ENCODE data around the gene SYT2. TPM values are rescaled to one million over a fixed set of nuclear protein-coding genes. Genes with fewer than 3 reads are reported as not detected.

Gene SYT2
- total and polyA plus RNA-seq, 2 of the 13 experiments (the other 11 are each of a cell fraction or from before 2014, with no cell fraction given), result not detected

DNA sequence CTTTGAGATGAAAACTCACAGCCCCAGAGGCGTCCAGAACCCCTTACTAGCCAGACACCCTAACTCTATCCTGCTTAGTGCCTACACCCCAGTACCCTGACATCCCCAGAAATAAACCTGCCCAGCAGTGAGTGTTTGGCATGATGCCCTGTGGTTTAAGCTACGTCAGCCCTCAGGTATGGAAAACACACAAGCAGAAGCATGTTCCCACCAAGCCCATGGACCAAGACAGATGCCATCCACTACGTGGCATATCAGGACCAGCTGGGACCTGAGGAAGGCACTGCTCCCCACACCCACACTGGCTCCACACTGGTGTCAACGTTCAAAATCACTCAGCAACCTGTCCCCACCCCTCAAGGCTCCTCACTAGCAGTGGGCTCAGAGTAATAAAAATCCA lies 116.4 kb downstream of the SYT2 start:
- TF ChIP-seq NR1H2 (CRISPR knock-in tag; IDR thresholded peaks at IDR 0.05; ENCODE audit: borderline replicate concordance, low read depth) (no peak), ZNF121 (CRISPR knock-in tag; IDR thresholded peaks at IDR 0.05) (no peak), PHB2 (IDR thresholded peaks at IDR 0.05; ENCODE audit: partially characterized antibody) (no peak), NCOA2 (CRISPR knock-in tag; IDR thresholded peaks at IDR 0.05) (no peak), HOXA5 (CRISPR knock-in tag; IDR thresholded peaks at IDR 0.05) (no peak), ZSCAN25 (CRISPR knock-in tag; IDR thresholded peaks at IDR 0.05) (no peak), SNAI1 (CRISPR knock-in tag; IDR thresholded peaks at IDR 0.05; ENCODE audit: borderline replicate concordance) (no peak), ZNF34 (CRISPR knock-in tag; IDR thresholded peaks at IDR 0.05; ENCODE audit: borderline replicate concordance) (no peak), TMF1 (CRISPR knock-in tag; IDR thresholded peaks at IDR 0.05; ENCODE audit: low read depth) (no peak), KDM1A (CRISPR knock-in tag; IDR thresholded peaks at IDR 0.05) (no peak), ZSCAN9 (CRISPR knock-in tag; IDR thresholded peaks at IDR 0.05; ENCODE audit: borderline replicate concordance) (no peak), RFX5 (IDR thresholded peaks at IDR 0.05; ENCODE audit: low read depth, low read length) (no peak)
- TF ChIP-seq, protein P1, sequence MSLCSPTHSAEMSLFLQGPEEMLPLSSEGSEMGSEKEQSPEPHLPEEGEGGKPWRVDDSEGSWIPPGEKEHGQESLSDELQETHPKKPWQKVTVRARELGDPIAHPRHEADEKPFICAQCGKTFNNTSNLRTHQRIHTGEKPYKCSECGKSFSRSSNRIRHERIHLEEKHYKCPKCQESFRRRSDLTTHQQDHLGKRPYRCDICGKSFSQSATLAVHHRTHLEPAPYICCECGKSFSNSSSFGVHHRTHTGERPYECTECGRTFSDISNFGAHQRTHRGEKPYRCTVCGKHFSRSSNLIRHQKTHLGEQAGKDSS (CRISPR knock-in tag; IDR thresholded peaks at IDR 0.05; ENCODE audit: borderline replicate concordance, low read depth), result no peak
- TF ChIP-seq, protein P2, sequence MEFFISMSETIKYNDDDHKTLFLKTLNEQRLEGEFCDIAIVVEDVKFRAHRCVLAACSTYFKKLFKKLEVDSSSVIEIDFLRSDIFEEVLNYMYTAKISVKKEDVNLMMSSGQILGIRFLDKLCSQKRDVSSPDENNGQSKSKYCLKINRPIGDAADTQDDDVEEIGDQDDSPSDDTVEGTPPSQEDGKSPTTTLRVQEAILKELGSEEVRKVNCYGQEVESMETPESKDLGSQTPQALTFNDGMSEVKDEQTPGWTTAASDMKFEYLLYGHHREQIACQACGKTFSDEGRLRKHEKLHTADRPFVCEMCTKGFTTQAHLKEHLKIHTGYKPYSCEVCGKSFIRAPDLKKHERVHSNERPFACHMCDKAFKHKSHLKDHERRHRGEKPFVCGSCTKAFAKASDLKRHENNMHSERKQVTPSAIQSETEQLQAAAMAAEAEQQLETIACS (CRISPR knock-in tag; IDR thresholded peaks at IDR 0.05), result no peak
- TF ChIP-seq, protein P3, sequence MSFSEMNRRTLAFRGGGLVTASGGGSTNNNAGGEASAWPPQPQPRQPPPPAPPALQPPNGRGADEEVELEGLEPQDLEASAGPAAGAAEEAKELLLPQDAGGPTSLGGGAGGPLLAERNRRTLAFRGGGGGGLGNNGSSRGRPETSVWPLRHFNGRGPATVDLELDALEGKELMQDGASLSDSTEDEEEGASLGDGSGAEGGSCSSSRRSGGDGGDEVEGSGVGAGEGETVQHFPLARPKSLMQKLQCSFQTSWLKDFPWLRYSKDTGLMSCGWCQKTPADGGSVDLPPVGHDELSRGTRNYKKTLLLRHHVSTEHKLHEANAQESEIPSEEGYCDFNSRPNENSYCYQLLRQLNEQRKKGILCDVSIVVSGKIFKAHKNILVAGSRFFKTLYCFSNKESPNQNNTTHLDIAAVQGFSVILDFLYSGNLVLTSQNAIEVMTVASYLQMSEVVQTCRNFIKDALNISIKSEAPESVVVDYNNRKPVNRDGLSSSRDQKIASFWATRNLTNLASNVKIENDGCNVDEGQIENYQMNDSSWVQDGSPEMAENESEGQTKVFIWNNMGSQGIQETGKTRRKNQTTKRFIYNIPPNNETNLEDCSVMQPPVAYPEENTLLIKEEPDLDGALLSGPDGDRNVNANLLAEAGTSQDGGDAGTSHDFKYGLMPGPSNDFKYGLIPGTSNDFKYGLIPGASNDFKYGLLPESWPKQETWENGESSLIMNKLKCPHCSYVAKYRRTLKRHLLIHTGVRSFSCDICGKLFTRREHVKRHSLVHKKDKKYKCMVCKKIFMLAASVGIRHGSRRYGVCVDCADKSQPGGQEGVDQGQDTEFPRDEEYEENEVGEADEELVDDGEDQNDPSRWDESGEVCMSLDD (CRISPR knock-in tag; IDR thresholded peaks at IDR 0.05; ENCODE audit: borderline replicate concordance), result no peak
- FAIRE-seq, result no peak
- DNase-seq (ENCODE audit: low spot score), result no peak
- no peak overlapping the region for H3K4me3 ChIP-seq (replicated peaks in 1 of 3; ENCODE audit: insufficient read depth in 1 of 3, low read depth in 2 of 3, low read length in 3 of 3)
- no peak overlapping the region for H3K4me2 ChIP-seq (ENCODE audit: low read depth, low read length)
- H3K36me3 ChIP-seq (replicated peaks in 1 of 2; ENCODE audit: control insufficient read depth in 1 of 2, insufficient read depth in 2 of 2, low read length in 2 of 2), result no peaks in the 10 kb centered on the region
- ChIA-PET CTCF (ENCODE audit: low intra/inter-chr PET ratio, low total read pairs) (no interaction called here), POLR2A (no interaction called here)
- intact Hi-C loops (cut with micrococcal nuclease; ENCODE audit: unreplicated experiment) (no loop called here), in situ Hi-C loops (cut with HindIII; ENCODE audit: extremely low pct_ligation_motif_present, low pct_unique_long_range_greater_than_20kb) (loop anchor here (10.0 kb wide), 1 partner anchor 89 kb away; no protein-coding TSS in a partner anchor)
- ATAC-seq, result no peak
- no peak overlapping the region for H2AFZ ChIP-seq (ENCODE audit: low read length)
- H3K9ac ChIP-seq (ENCODE audit: insufficient read depth, low read depth, low read length), result no peak overlapping the region
- peaks cover 10% of the 10 kb centered on the region for H3K4me1 ChIP-seq (ENCODE audit: insufficient read depth, low read length)
- 67% methylated on average over 2 of the region's 4 CpGs for WGBS (ENCODE audit: low lambda C conversion rate)
- H3K9me3 ChIP-seq (ENCODE audit: low read length), result no peaks in the 10 kb centered on the region
- H3K27ac ChIP-seq (ENCODE audit: extremely low read length, insufficient read depth, low read length), result no peak overlapping the region
- no peaks in the 10 kb centered on the region for H4K20me1 ChIP-seq (ENCODE audit: insufficient read depth, low read length)
- no peaks in the 10 kb centered on the region for H3K27me3 ChIP-seq (ENCODE audit: control insufficient read depth in 1 of 2, insufficient read depth in 2 of 2, low read length in 2 of 2)
- no peaks in the 10 kb centered on the region for H3K79me2 ChIP-seq (ENCODE audit: insufficient read depth, low read length)
- no TSS peak for BruUV-seq (replicated peaks)
